Kidney (tissue), 14 donors: ENCODE results near the gene PALLD. TPM values are rescaled to one million over a fixed set of nuclear protein-coding genes. Genes with fewer than 3 reads are reported as not detected.

Experiments used
- DNase-seq, 5 donors: peaks; one replicate each; pipeline ENCODE4 v3.0.0-alpha.2; 2013 to 2020
- FAIRE-seq: peaks from 2 replicates; lab custom pipeline; 2012; peaks lifted over from hg19 to GRCh38; lab: Jason Lieb, UNC
- H3K27ac ChIP-seq, 2 donors: one replicate each; pipeline ENCODE4 v1.7.0; 2013; ENCODE audit warnings: low read depth in 2 of 2, low read length in 2 of 2, inconsistent platforms in 1 of 2
- H3K27me3 ChIP-seq: one replicate; pipeline ENCODE4 v1.7.1; 2013; ENCODE audit warnings: low read length, inconsistent platforms; ENCODE audit not compliant: control insufficient read depth, insufficient read depth
- H3K36me3 ChIP-seq, 3 donors: one replicate each; pipeline versions ENCODE4 v1.7.0 to v1.7.1; 2013; ENCODE audit warnings: low read length in 3 of 3, control low read depth in 1 of 3, inconsistent platforms in 1 of 3; ENCODE audit not compliant: insufficient read depth in 3 of 3, control insufficient read depth in 2 of 3
- H3K4me1 ChIP-seq, 3 donors: one replicate each; pipeline versions ENCODE4 v1.7.0 to v1.7.1; 2013; ENCODE audit warnings: low read length in 3 of 3, inconsistent platforms in 1 of 3, low read depth in 1 of 3; ENCODE audit not compliant: control insufficient read depth in 2 of 3, insufficient read depth in 2 of 3
- H3K4me3 ChIP-seq, 3 donors: one replicate each; pipeline versions ENCODE4 v1.7.0 to v1.8.1; 2013; ENCODE audit warnings: low read length in 3 of 3, control low read depth in 1 of 3, inconsistent platforms in 1 of 3
- H3K9ac ChIP-seq, 3 donors: one replicate each; pipeline versions ENCODE4 v1.7.0 to v1.7.1; 2013; ENCODE audit warnings: low read length in 3 of 3, control low read depth in 1 of 3, inconsistent platforms in 1 of 3
- H3K9me3 ChIP-seq, 3 donors: one replicate each; pipeline versions ENCODE4 v1.7.0 to v1.7.1; 2013; ENCODE audit warnings: low read length in 3 of 3, control low read depth in 1 of 3, inconsistent platforms in 1 of 3; ENCODE audit not compliant: control insufficient read depth in 2 of 3, insufficient read depth in 1 of 3
- CTCF ChIP-seq: IDR thresholded peaks from 3 replicates; pipeline ENCODE4 v1.5.1; 2012; ENCODE audit warnings: mild to moderate bottlenecking, moderate library complexity, borderline replicate concordance; ENCODE audit not compliant: insufficient read depth; ENCODE audit errors: extremely low read depth
- intact Hi-C: fragments of 100-400 bp; cut with DNase I; formaldehyde crosslinking; loops from one replicate; pipeline ENCODE4 v1.11.1; 2022
- polyA plus RNA-seq: library from polyadenylated mRNA; stranded (reverse); fragments of 350-450 nt; fragmentation: Illumina TruSeq; extraction: RNeasy Lipid Tissue Mini Kit (QIAGEN cat#74804); gene quantifications from one replicate; pipeline ENCODE4 v1.2.3, GENCODE V29; 2014; ENCODE audit warnings: low read depth, low replicate concordance; ENCODE audit not compliant: insufficient read depth
- total RNA-seq: library from RNA; stranded (reverse); fragmentation: NEBNext Ultra II Directional; extraction: Animal tissue kit (Norgen Biotek cat#: 25700); gene quantifications from one replicate; pipeline ENCODE4 v1.2.1, GENCODE V29; 2021
- donor health status: control.
- donor health status: control.
- donor health status: control.
- donor health status: control.
- donor health status: control.
- donor health status: DM: yes; HTN: yes; CAD: no.
- donor health status: Normal renal cell carcinoma (clear cell type).

Gene PALLD
- total and polyA plus RNA-seq, 2 donors from 2014 or later: 43.4 to 120 TPM

DNA sequence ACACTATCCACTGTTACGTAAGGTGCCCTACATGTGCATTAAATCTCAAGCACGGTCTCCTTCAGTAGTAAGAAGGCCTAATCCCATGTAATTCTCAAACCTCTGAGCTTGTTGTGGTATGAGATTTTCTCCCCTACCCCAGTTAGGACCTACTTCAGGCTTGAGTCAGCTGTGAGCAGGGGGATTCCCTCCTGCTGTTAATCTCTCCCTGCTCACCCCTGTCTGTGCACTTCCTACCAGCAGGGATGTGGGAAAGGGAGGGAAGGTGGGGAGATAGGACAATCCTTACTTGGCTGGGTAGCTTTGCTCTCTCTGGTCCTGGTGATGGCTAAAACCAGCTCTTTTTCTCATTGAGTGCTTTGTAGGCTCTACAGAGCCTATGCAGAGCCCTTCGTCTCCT, 60.8 kb downstream of the PALLD start:
- Histone ChIP-seq H3K27ac (no peak overlapping the region), H3K4me1 (no peaks in the 10 kb centered on the region), H3K36me3 (no peaks in the 10 kb centered on the region), H3K4me3 (no peak overlapping the region), H3K27me3 (no peaks in the 10 kb centered on the region), H3K9me3 (no peaks in the 10 kb centered on the region), H3K9ac (no peak overlapping the region)
- no peak for FAIRE-seq
- no peak for TF ChIP-seq CTCF
- DNase-seq: no peak
- intact Hi-C loops: no loop called here

DNA sequence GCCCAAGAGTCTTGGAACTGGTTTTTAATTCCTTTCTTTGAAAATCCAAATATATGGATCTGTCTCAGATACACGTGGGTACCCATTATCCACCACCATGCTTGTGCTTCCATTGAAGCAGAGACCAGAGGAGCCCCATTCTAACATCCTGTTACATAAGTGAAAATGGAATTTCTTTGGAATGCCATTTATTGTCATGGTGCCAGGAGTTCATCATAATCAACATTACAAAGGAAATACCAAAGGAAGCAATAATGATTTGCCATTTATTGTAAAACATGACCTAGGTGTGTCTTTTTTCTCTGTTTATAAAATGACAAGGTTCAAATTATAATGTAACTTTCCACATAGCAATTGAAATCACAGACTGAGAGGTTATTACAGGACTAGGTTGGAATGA, 61.7 kb downstream of the PALLD start:
- no peak overlapping the region for H3K4me3 ChIP-seq
- FAIRE-seq (no peak), DNase-seq (no peak)
- intact Hi-C loops: no loop called here
- no peaks in the 10 kb centered on the region for H3K9me3 ChIP-seq
- no peak overlapping the region for H3K9ac ChIP-seq
- TF ChIP-seq CTCF: no peak
- no peaks in the 10 kb centered on the region for H3K27me3 ChIP-seq
- H3K4me1 ChIP-seq: no peaks in the 10 kb centered on the region
- no peak overlapping the region for H3K27ac ChIP-seq
- H3K36me3 ChIP-seq: no peaks in the 10 kb centered on the region

DNA sequence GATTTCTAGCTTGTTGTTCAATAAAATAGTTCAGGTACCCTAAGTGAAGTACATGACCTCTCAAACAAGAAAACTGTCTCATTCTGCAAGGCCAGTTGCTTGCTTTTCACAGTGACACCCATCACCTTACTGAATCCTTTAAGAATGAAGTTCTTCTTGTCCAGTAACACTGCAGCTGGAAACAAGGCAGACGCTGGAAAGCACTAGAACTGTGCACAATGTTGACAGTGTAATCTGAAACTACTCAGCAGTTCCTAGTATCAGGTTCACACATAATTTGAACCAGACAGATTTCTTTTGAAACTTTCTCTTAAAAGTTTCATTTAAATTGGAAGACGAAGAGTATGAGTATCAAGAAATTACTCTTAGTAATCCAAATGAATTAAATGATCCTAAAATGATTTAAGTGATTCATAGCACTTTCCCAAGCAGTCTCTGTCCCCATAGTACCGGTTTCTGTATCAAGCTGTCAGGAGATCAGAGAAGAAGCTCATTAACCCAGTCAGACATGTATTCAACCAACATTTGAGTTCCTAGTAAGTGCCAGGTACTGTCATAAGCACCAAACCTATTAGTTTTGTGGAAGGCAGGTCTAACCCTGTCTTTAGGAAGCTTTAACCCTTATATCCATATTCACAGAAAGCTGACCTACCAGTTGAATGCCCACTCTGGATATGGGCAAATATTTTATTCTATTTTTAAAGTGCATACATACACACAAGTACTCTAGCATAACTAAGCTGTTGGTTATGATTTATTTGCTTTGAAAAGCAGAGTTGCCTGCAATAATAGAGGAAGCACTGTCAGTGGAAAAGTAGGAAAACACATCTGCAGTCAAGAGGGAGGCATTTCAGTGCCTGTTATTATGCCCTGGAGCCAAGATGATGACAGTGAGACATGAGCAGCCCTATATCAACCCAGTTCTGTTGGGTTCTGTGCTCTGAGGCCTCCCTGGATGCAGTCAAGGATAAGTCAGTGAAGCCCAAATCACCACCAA, 63.6 kb downstream of the PALLD start:
- intact Hi-C loops: no loop called here
- no peak for TF ChIP-seq CTCF
- Histone ChIP-seq H3K27me3 (no peaks in the 10 kb centered on the region), H3K4me1 (no peaks in the 10 kb centered on the region), H3K9me3 (no peaks in the 10 kb centered on the region), H3K4me3 (no peak overlapping the region), H3K27ac (no peak overlapping the region), H3K36me3 (no peaks in the 10 kb centered on the region), H3K9ac (no peak overlapping the region)
- peak in 3 of 5 donors; percentile 41 to 80 (median 74) for DNase-seq
- FAIRE-seq: no peak
